ENCODE measurements around the gene PRDX1. TPM values are rescaled to one million over a fixed set of nuclear protein-coding genes. Genes with fewer than 3 reads are reported as not detected.
A peak's percentile ranks its signal among the peaks of the same experiment; 100 is the strongest.
"Not testable (repeated sequence)": the region's sequence is repeated elsewhere in the genome, so short reads cannot be mapped to it uniquely, and the experiment has no call there.

Gene PRDX1
- total RNA-seq, 2 experiments from 2014 or later = 269 to 331 TPM

DNA sequence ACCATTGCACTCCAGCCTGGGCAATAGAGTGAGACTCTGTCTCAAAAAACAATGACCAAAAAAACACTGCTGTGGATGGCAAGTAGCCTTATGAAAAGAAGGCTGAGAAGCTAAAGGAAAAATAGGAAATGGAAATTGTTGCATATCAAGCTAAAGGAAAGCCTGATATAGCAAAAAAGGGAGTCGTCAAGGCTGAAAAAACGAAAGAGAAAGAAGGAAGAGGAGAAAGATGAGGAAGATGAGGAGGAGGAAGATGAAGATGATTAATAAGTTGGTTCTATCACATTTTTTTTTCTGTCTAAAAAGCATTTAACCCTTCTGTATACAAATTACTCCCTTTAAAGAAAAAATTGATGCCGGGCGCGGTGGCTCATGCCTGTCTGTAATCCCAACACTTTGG lies 10.2 kb upstream of the PRDX1 start:
- H3K9me3 Mint-ChIP-seq = no peaks in the 10 kb centered on the region
- no peak overlapping the region for H3K27ac Mint-ChIP-seq
- H3K36me3 Mint-ChIP-seq (ENCODE audit: low read depth) = no peaks in the 10 kb centered on the region
- H3K4me3 Mint-ChIP-seq = no peak overlapping the region
- peaks cover 11% of the 10 kb centered on the region for H3K4me1 Mint-ChIP-seq
- ChIA-PET CTCF (interaction anchor here (1.1 to 2.4 kb wide), 2 partner anchors 10 to 22 kb away, joined by 4 to 5 read pairs; partner anchors contain the start of gene PRDX1), POLR2A (interaction anchor here (0.6 kb wide), 1 partner anchor 11 kb away, joined by 6 read pairs; no protein-coding TSS in a partner anchor)
- no peak for DNase-seq
- peaks cover 5% of the 10 kb centered on the region for H3K27me3 Mint-ChIP-seq

GRCh38 chr1:45530632-45531135 lies 9.0 kb upstream of the PRDX1 start:
- Mint-ChIP-seq H3K4me3 (no peak overlapping the region), H3K36me3 (ENCODE audit: low read depth) (no peaks in the 10 kb centered on the region), H3K27me3 (peaks cover 7% of the 10 kb centered on the region), H3K4me1 (peaks cover 3% of the 10 kb centered on the region), H3K27ac (no peak overlapping the region), H3K9me3 (no peaks in the 10 kb centered on the region)
- POLR2A ChIA-PET = no interaction called here
- no peak for DNase-seq
- CTCF ChIA-PET = interaction anchor here (0.5 to 2.4 kb wide), 5 partner anchors 9 to 35 kb away, joined by 3 to 5 read pairs (median 5); partner anchors contain the start of gene PRDX1

DNA sequence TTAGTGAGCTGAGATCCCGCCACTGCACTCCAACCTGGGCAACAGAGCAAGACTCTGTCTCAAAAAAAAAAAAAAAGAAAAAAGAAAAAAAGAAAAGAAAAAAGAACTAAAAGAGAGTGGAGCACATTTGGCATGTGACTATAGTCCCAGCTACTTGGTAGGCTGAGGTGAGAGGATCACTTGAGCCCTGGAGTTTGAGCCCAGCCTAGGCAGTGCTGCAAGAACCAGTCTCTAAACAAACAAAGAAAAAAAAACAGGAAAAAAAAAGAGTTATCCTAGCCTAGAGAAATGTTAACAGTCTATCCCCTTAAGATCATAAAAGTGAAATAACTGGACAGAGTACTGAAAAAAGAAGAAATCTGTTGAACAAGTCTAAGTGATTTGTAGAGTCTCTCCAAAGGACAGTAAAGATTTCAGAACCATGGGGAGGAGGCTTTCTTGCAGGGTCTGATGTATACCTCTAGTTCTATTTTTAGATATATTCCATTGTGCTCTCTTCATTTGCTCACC lies 4.5 kb upstream of the PRDX1 start:
- ChIA-PET POLR2A (no interaction called here), CTCF (interaction anchor here (0.7 to 1.5 kb wide), 2 partner anchors 43 to 56 kb away, joined by 3 to 5 read pairs; no protein-coding TSS in a partner anchor)
- Mint-ChIP-seq H3K9me3 (no peaks in the 10 kb centered on the region), H3K27ac (no peak overlapping the region), H3K4me3 (no peak overlapping the region), H3K4me1 (peaks cover 29% of the 10 kb centered on the region), H3K36me3 (ENCODE audit: low read depth) (no peaks in the 10 kb centered on the region), H3K27me3 (peaks cover 7% of the 10 kb centered on the region)
- DNase-seq = no peak

DNA sequence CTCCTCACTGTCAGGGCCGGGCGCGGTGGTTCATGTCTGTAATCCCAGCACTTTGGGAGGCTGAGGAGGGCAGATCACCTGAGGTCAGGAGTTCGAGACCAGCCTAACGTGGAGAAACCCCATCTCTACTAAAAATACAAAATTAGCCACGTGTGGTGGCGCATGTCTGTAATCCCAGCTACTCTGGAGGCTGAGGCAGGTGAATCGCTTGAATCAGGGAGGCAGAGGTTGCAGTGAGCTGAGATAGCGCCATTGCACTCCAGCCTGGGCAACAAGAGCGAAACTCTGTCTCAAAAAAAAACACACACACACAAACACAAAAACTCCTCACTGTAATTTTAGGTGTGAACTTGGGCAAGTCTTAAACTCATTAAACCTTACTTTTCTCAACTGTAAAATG lies 2.3 kb upstream of the PRDX1 start:
- ChIA-PET POLR2A (interaction anchor here (0.9 kb wide), 2 partner anchors 26 to 184 kb away, joined by 3 to 4 read pairs; partner anchors contain the start of genes MUTYH and TOE1), CTCF (interaction anchor here (0.6 to 1.3 kb wide), 4 partner anchors 10 to 27 kb away, joined by 3 to 7 read pairs (median 4); partner anchors contain the start of gene AKR1A1)
- H3K4me1 Mint-ChIP-seq = peaks cover 39% of the 10 kb centered on the region
- H3K4me3 Mint-ChIP-seq; H3K36me3 Mint-ChIP-seq (ENCODE audit: low read depth); H3K9me3 Mint-ChIP-seq; H3K27ac Mint-ChIP-seq; H3K27me3 Mint-ChIP-seq; DNase-seq: not testable (repeated sequence)

DNA sequence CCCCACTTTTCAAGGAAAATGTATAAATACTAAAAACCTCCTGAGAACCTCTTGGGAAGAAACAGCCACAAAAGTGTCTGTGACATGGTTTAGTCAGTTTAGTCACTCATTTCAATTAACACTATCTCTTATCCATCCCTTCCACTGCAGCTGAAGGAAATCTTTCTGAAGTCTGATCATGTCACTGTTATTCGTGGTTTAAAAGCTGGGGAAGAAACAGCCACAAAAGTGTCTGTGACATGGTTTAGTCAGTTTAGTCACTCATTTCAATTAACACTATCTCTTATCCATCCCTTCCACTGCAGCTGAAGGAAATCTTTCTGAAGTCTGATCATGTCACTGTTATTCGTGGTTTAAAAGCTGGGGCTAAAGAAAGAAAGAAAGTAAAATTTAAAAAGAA lies 1.8 kb upstream of the PRDX1 start:
- not testable (repeated sequence) for H3K9me3 Mint-ChIP-seq; H3K36me3 Mint-ChIP-seq (ENCODE audit: low read depth); H3K4me3 Mint-ChIP-seq; DNase-seq; H3K27me3 Mint-ChIP-seq; H3K27ac Mint-ChIP-seq
- H3K4me1 Mint-ChIP-seq = peaks cover 44% of the 10 kb centered on the region
- CTCF ChIA-PET = interaction anchor here (0.7 to 1.2 kb wide), 2 partner anchors 10 to 11 kb away, joined by 3 read pairs; no protein-coding TSS in a partner anchor
- POLR2A ChIA-PET = interaction anchor here (0.9 kb wide), 2 partner anchors 27 to 183 kb away, joined by 3 to 4 read pairs; partner anchors contain the start of genes MUTYH and TOE1

DNA sequence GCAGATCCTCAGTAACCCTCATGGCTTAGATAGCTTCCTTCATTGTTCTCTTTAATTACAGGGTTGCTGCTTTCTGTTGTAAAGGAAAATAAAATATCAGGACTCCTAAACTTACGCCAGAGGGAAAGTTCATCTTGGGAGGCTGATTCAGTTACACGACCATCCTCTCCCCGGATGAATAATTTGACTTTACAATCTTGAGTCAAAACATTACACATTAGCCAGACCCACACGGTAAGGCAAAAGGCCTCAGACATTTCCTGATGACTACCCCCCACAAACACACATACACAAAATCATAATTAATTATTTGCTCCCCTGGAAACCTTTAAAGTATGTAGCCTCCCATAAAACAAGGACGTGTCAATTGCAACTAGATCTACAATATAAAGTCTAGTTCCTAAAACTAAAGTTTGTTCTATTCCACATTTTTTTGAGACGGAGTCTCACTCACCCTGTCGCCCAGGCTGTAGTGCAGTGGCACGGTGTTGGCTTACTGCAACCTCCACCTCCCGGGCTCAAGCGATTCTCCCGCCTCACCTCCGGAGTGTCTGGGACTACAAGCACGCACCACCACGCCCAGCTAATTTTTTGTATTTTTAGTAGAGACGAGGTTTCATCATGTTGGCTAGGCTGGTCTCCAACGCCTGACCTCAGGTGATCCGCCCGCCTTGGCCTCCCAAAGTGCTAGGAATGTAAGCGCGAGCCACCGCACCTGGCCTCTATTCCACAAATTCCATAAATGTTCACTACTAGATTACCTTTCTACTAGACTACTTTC lies 830 bp upstream of the PRDX1 start:
- CTCF ChIA-PET = interaction anchor here (0.7 to 2.4 kb wide), 8 partner anchors 9 to 709 kb away, joined by 3 to 10 read pairs (median 6); no protein-coding TSS in a partner anchor

GRCh38 chr1:45519774-45520173 lies 1.9 kb downstream of the PRDX1 start:
- Mint-ChIP-seq H3K4me3 (peak overlapping the region; percentile 97), H3K4me1 (peaks cover 54% of the 10 kb centered on the region), H3K36me3 (ENCODE audit: low read depth) (peaks cover 30% of the 10 kb centered on the region)
- DNase-seq, H3K9me3 Mint-ChIP-seq, H3K27me3 Mint-ChIP-seq, H3K27ac Mint-ChIP-seq, POLR2A ChIA-PET: not testable (repeated sequence)
- CTCF ChIA-PET = interaction anchor here (1.8 kb wide), 1 partner anchor 25 kb away, joined by 3 read pairs; no protein-coding TSS in a partner anchor

More for the DNA sequence above, 830 bp upstream of the PRDX1 start:
- Mint-ChIP-seq H3K27ac (peak overlapping the region; percentile 90), H3K4me3 (peak overlapping the region; percentile 97), H3K4me1 (peaks cover 45% of the 10 kb centered on the region), H3K9me3 (no peaks in the 10 kb centered on the region), H3K27me3 (peaks cover 4% of the 10 kb centered on the region), H3K36me3 (ENCODE audit: low read depth) (peaks cover 8% of the 10 kb centered on the region)
- POLR2A ChIA-PET = interaction anchor here (0.6 to 2.0 kb wide), 7 partner anchors 22 to 71 kb away, joined by 3 to 12 read pairs (median 4); partner anchors contain the start of genes AKR1A1, CCDC163 and MMACHC
- DNase-seq = no peak

- Mint-ChIP-seq H3K27ac (peak overlapping the region; percentile 50), H3K27me3 (no peaks in the 10 kb centered on the region), H3K4me3 (peak overlapping the region; percentile 97), H3K36me3 (ENCODE audit: low read depth) (peaks cover 35% of the 10 kb centered on the region), H3K9me3 (no peaks in the 10 kb centered on the region), H3K4me1 (peaks cover 49% of the 10 kb centered on the region)
- ChIA-PET CTCF (interaction anchor here (1.0 to 1.8 kb wide), 2 partner anchors 25 to 45 kb away, joined by 3 to 5 read pairs; no protein-coding TSS in a partner anchor), POLR2A (interaction anchor here (0.6 to 1.5 kb wide), 2 partner anchors 26 to 700 kb away, joined by 3 to 4 read pairs; no protein-coding TSS in a partner anchor)
- DNase-seq = no peak
These were observed 2.8 kb downstream of the PRDX1 start for GRCh38 chr1:45518910-45519309.

DNA sequence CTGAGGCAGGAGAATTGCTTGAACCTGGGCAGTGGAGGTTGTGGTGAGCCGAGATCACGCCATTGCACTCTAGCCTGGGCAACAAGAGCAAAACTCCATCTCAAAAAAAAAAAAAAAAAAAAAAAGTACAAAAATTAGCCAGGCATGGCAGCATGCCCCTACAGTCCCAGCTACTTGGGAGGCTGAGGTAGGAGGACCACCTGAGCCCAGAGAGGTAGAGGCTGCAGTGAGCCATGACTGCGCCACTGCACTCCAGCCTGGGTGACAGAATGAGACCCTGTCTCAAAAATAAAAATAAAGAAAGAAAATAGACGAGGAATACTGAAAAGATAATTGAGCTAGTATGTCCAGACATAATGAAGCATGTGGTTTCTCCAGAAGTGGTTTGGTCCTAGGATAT lies 3.3 kb downstream of the PRDX1 start:
- H3K27me3 Mint-ChIP-seq, H3K9me3 Mint-ChIP-seq, DNase-seq: not testable (repeated sequence)
- ChIA-PET CTCF (interaction anchor here (1.0 to 1.8 kb wide), 3 partner anchors 26 to 48 kb away, joined by 3 to 5 read pairs (median 4); no protein-coding TSS in a partner anchor), POLR2A (interaction anchor here (0.6 to 1.5 kb wide), 3 partner anchors 18 to 699 kb away, joined by 3 to 4 read pairs (median 3); partner anchors contain the start of gene MMACHC)
- Mint-ChIP-seq H3K36me3 (ENCODE audit: low read depth) (peaks cover 38% of the 10 kb centered on the region), H3K27ac (peak overlapping the region; percentile 50), H3K4me1 (peaks cover 46% of the 10 kb centered on the region), H3K4me3 (peak overlapping the region; percentile 97)

DNA sequence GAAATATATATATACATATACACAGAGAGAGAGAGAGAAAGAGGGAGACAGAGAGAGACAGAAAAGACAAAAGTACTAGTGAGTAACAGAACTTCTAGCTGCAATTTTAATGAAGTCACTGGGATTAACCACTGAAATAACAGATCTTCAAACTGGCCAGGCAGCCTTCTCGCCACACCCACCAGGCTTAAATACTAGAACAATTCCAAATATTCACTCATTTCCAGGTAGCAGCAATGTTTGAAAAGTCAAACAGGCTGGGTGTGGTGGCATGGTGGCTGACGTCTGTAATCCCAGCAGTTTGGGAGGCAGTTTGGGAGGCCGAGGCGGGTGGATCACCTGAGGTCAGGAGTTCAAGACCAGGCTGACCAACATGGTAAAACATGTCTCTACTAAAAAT lies 5.2 kb downstream of the PRDX1 start:
- POLR2A ChIA-PET = no interaction called here
- DNase-seq = no peak
- Mint-ChIP-seq H3K36me3 (ENCODE audit: low read depth) (peaks cover 48% of the 10 kb centered on the region), H3K27ac (no peak overlapping the region), H3K27me3 (no peaks in the 10 kb centered on the region), H3K4me3 (no peak overlapping the region), H3K9me3 (no peaks in the 10 kb centered on the region), H3K4me1 (peaks cover 30% of the 10 kb centered on the region)
- CTCF ChIA-PET = interaction anchor here (0.9 to 3.1 kb wide), 4 partner anchors 9 to 53 kb away, joined by 3 to 10 read pairs (median 4); partner anchors contain the start of gene AKR1A1

DNA sequence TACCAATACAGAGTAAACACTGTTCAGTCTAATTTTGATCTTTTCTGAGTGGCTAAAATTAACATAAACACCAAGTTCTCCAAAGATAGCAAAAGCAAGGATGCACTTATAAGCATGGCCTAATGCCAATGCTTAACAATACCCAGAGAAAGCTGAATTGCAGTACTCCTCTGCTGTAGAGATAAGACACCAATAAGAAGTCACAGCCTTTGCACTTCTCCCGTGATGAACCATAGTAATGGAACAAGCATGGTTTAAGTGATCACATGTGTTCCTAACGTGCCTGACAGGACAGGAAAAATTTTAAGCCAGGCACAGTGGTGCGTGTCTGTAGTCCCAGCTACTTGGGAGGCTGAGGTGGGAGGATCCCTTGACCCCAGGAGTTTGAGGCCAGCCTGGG lies 5.6 kb downstream of the PRDX1 start:
- no peak for DNase-seq
- Mint-ChIP-seq H3K9me3 (no peaks in the 10 kb centered on the region), H3K4me1 (peaks cover 30% of the 10 kb centered on the region), H3K27me3 (no peaks in the 10 kb centered on the region), H3K4me3 (no peak overlapping the region), H3K27ac (no peak overlapping the region), H3K36me3 (ENCODE audit: low read depth) (peaks cover 52% of the 10 kb centered on the region)
- POLR2A ChIA-PET = no interaction called here
- CTCF ChIA-PET = interaction anchor here (0.9 to 3.1 kb wide), 4 partner anchors 9 to 53 kb away, joined by 3 to 10 read pairs (median 4); partner anchors contain the start of gene AKR1A1

DNA sequence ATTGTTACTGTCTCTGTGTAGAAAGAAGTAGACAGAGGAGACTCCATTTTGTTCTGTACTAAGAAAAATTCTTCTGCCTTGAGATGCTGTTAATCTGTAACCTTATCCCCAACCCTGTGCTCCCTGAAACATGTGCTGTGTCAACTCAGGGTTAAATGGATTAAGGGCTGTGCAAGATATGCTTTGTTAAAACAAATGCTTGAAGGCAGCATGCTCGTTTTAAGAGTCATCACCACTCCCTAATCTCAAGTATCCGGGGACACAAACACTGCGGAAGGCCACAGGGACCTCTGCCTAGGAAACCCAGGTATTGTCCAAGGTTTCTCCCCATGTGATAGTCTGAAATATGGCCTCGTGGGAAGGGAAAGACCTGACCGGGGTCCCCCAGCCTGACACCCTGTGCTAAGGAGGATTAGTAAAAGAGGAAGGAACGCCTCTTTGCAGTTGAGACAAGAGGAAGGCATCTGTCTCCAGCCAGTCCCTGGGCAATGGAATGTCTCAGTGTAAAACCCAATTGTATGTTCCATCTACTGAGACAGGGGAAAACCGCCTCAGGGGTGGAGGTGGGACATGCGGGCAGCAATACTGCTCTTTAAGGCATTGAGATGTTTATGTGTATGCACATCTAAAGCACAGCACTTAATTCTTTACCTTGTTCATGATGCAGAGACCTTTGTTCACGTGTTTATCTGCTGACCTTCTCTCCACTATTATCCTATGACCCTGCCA lies 8.0 kb downstream of the PRDX1 start:
- POLR2A ChIA-PET, H3K4me3 Mint-ChIP-seq, H3K9me3 Mint-ChIP-seq, H3K27ac Mint-ChIP-seq, DNase-seq, H3K27me3 Mint-ChIP-seq: not testable (repeated sequence)
- Mint-ChIP-seq H3K36me3 (ENCODE audit: low read depth) (peaks cover 66% of the 10 kb centered on the region), H3K4me1 (peaks cover 17% of the 10 kb centered on the region)
- CTCF ChIA-PET = interaction anchor here (0.5 to 2.4 kb wide), 6 partner anchors 8 to 188 kb away, joined by 3 to 20 read pairs (median 4); partner anchors contain the start of genes CCDC163, MMACHC and PRDX1
